GM19239 (cell line): ENCODE results near the gene PTPN11.

Source experiments
- DNase-seq: peaks from one replicate; pipeline ENCODE4 v3.0.0; 2011; ENCODE audit warnings: low spot score; ENCODE audit not compliant: insufficient read length
- FAIRE-seq: peaks from 2 replicates; lab custom pipeline; 2011; peaks lifted over from hg19 to GRCh38; lab: Jason Lieb, UNC

PTPN11 gene

GRCh38 chr12:112535637-112536366, 117.1 kb downstream of the PTPN11 start:
- DNase-seq (no peak), FAIRE-seq (no peak)

- DNase-seq: no peak
- no peak for FAIRE-seq
Observed at GRCh38 chr12:112536367-112536730, 117.6 kb downstream of the PTPN11 start.

- DNase-seq (no peak), FAIRE-seq (no peak)
Observed at GRCh38 chr12:112537710-112538396, 119.1 kb downstream of the PTPN11 start.

GRCh38 chr12:112538740-112539139, 120.0 kb downstream of the PTPN11 start:
- FAIRE-seq (no peak), DNase-seq (no peak)

- FAIRE-seq (no peak), DNase-seq (no peak)
Observed at GRCh38 chr12:112539221-112539620, 120.5 kb downstream of the PTPN11 start.

- FAIRE-seq (no peak), DNase-seq (no peak)
Observed at GRCh38 chr12:112540021-112540420, 121.3 kb downstream of the PTPN11 start.

GRCh38 chr12:112543751-112544150, 125.0 kb downstream of the PTPN11 start:
- DNase-seq (no peak), FAIRE-seq (no peak)

GRCh38 chr12:112546339-112546738, 127.6 kb downstream of the PTPN11 start:
- DNase-seq (no peak), FAIRE-seq (no peak)

- no peak for FAIRE-seq
- no peak for DNase-seq
Observed at GRCh38 chr12:112546996-112547395, 128.2 kb downstream of the PTPN11 start.

- DNase-seq (no peak), FAIRE-seq (no peak)
Observed at GRCh38 chr12:112549031-112549430, 130.3 kb downstream of the PTPN11 start.

- no peak for FAIRE-seq
- no peak for DNase-seq
Observed at GRCh38 chr12:112551681-112552080, 132.9 kb downstream of the PTPN11 start.

- FAIRE-seq (no peak), DNase-seq (no peak)
Observed at GRCh38 chr12:112555621-112556233, 137.0 kb downstream of the PTPN11 start.

GRCh38 chr12:112557951-112558630, 139.3 kb downstream of the PTPN11 start:
- DNase-seq (no peak), FAIRE-seq (no peak)
